H1 (cell line): ENCODE measurements around the gene FOXO4. TPM values are rescaled to one million over a fixed set of nuclear protein-coding genes. Genes with fewer than 3 reads are reported as not detected.

Experiments
- SAP30 ChIP-seq: fragments of 300-600 bp; sonication (generic); IDR thresholded peaks from 2 replicates; pipeline ENCODE4 v1.7.1; 2012; ENCODE audit warnings: low read length, moderate library complexity, mild to moderate bottlenecking, inconsistent platforms; ENCODE audit not compliant: insufficient read depth, insufficient replicate concordance
- TEAD4 ChIP-seq: IDR thresholded peaks from 2 replicates; pipeline ENCODE4 v1.6.1; 2012; ENCODE audit warnings: low read depth, low read length, inconsistent platforms, mixed read lengths
- ZNF274 ChIP-seq: IDR thresholded peaks from 2 replicates; pipeline ENCODE4 v1.7.0; 2012; ENCODE audit warnings: low read length, borderline replicate concordance; ENCODE audit errors: extremely low read depth
- polyA plus RNA-seq, 7 experiments: library from polyadenylated mRNA; depleted of rRNA in 3 of 7; stranded (reverse) in 5 of 7; unstranded in 2 of 7; fragments of >200 nt in 5 of 7; fragments of 200-250 nt in 2 of 7; gene quantifications; 1 replicate in 5 of 7; 2 replicates in 1 of 7; 4 replicates in 1 of 7; pipeline versions ENCODE4 v1.2.1 to v1.2.3, GENCODE V29; 2011 to 2013; ENCODE audit warnings: missing spikeins in 2 of 7, mixed read lengths in 2 of 7
- total RNA-seq: library from RNA; stranded (reverse); fragmentation: NEBNext Ultra II Directional; extraction: Animal tissue kit (Norgen Biotek cat#: 25700); gene quantifications from 2 replicates; pipeline ENCODE4 v1.2.1, GENCODE V29; 2021
- TF ChIP-seq, protein P1 (sequence below): fragments of 300-600 bp; sonication (generic); IDR thresholded peaks from 2 replicates; pipeline ENCODE4 v1.7.1; 2012; ENCODE audit warnings: low read length, moderate library complexity, mild to moderate bottlenecking, inconsistent platforms; ENCODE audit not compliant: insufficient replicate concordance

FOXO4 gene
- total and polyA plus RNA-seq, 2 of the 8 experiments (the other 6 are each of a cell fraction or from before 2014, with no cell fraction given): 12.3 to 57.4 TPM

DNA sequence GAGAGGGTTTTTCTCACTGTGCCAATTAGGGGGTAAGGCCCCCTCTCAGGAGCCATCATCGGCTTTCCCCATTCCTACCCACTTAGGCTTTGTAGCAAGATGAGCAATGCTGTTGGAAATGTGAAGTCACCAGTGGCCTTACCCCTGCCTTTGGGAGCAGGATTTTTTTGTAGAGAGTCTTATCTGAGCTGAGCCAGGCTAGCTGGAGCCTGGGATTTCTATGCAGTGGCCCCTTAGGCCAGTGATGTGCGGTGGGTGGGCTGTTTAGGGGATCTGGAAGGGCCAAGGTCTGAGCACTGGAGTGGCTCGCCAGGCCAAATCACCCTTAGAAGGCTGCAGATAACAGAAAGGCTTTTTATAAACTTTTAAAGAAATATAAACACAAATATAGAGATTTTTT, 6.6 kb downstream of the FOXO4 start (continued):
- TF ChIP-seq, protein P1, sequence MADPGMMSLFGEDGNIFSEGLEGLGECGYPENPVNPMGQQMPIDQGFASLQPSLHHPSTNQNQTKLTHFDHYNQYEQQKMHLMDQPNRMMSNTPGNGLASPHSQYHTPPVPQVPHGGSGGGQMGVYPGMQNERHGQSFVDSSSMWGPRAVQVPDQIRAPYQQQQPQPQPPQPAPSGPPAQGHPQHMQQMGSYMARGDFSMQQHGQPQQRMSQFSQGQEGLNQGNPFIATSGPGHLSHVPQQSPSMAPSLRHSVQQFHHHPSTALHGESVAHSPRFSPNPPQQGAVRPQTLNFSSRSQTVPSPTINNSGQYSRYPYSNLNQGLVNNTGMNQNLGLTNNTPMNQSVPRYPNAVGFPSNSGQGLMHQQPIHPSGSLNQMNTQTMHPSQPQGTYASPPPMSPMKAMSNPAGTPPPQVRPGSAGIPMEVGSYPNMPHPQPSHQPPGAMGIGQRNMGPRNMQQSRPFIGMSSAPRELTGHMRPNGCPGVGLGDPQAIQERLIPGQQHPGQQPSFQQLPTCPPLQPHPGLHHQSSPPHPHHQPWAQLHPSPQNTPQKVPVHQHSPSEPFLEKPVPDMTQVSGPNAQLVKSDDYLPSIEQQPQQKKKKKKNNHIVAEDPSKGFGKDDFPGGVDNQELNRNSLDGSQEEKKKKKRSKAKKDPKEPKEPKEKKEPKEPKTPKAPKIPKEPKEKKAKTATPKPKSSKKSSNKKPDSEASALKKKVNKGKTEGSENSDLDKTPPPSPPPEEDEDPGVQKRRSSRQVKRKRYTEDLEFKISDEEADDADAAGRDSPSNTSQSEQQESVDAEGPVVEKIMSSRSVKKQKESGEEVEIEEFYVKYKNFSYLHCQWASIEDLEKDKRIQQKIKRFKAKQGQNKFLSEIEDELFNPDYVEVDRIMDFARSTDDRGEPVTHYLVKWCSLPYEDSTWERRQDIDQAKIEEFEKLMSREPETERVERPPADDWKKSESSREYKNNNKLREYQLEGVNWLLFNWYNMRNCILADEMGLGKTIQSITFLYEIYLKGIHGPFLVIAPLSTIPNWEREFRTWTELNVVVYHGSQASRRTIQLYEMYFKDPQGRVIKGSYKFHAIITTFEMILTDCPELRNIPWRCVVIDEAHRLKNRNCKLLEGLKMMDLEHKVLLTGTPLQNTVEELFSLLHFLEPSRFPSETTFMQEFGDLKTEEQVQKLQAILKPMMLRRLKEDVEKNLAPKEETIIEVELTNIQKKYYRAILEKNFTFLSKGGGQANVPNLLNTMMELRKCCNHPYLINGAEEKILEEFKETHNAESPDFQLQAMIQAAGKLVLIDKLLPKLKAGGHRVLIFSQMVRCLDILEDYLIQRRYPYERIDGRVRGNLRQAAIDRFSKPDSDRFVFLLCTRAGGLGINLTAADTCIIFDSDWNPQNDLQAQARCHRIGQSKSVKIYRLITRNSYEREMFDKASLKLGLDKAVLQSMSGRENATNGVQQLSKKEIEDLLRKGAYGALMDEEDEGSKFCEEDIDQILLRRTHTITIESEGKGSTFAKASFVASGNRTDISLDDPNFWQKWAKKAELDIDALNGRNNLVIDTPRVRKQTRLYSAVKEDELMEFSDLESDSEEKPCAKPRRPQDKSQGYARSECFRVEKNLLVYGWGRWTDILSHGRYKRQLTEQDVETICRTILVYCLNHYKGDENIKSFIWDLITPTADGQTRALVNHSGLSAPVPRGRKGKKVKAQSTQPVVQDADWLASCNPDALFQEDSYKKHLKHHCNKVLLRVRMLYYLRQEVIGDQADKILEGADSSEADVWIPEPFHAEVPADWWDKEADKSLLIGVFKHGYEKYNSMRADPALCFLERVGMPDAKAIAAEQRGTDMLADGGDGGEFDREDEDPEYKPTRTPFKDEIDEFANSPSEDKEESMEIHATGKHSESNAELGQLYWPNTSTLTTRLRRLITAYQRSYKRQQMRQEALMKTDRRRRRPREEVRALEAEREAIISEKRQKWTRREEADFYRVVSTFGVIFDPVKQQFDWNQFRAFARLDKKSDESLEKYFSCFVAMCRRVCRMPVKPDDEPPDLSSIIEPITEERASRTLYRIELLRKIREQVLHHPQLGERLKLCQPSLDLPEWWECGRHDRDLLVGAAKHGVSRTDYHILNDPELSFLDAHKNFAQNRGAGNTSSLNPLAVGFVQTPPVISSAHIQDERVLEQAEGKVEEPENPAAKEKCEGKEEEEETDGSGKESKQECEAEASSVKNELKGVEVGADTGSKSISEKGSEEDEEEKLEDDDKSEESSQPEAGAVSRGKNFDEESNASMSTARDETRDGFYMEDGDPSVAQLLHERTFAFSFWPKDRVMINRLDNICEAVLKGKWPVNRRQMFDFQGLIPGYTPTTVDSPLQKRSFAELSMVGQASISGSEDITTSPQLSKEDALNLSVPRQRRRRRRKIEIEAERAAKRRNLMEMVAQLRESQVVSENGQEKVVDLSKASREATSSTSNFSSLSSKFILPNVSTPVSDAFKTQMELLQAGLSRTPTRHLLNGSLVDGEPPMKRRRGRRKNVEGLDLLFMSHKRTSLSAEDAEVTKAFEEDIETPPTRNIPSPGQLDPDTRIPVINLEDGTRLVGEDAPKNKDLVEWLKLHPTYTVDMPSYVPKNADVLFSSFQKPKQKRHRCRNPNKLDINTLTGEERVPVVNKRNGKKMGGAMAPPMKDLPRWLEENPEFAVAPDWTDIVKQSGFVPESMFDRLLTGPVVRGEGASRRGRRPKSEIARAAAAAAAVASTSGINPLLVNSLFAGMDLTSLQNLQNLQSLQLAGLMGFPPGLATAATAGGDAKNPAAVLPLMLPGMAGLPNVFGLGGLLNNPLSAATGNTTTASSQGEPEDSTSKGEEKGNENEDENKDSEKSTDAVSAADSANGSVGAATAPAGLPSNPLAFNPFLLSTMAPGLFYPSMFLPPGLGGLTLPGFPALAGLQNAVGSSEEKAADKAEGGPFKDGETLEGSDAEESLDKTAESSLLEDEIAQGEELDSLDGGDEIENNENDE: no peak
- no peak for TF ChIP-seq SAP30
- no peak for TF ChIP-seq ZNF274
- no peak for TF ChIP-seq TEAD4
